AG09309 (cell line): Measurements from ENCODE around the gene CWC27.
"Not testable (repeated sequence)": the region's sequence is repeated elsewhere in the genome, so short reads cannot be mapped to it uniquely, and the experiment has no call there.

Experiments used
- DNase-seq: peaks from one replicate; pipeline ENCODE4 v3.0.0-alpha.2; 2010; ENCODE audit warnings: low read depth
- H3K4me3 ChIP-seq: 2 replicates; pipeline ENCODE4 v1.5.1; 2011; ENCODE audit warnings: mild to moderate bottlenecking, low read depth, low read length, moderate library complexity; ENCODE audit not compliant: control insufficient read depth
- TF ChIP-seq, protein P1 (sequence below): IDR thresholded peaks from 2 replicates; pipeline ENCODE4 v1.5.1; 2011; ENCODE audit warnings: mild to moderate bottlenecking, low read depth, low read length, inconsistent platforms; ENCODE audit not compliant: insufficient read depth, control insufficient read depth; ENCODE audit errors: missing control alignments

The CWC27 gene

DNA sequence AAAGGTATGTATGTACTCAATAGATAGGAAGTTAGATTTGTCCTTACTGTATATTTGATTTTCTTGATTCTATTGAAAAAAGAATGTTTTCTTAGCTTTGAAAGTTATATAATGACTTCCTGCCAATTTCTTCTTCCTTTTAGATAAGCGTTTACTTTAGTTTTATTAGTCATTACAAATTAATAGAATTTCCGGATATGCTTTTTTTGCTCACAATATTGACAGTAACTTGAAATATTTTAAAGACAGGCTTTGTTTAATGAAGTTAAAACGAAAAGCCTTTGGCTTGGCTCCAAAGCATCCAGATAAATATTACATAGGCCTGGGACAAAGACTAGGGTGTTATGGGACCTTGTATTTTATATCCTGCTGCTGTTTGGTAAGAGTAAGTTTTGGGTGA lies 49.5 kb downstream of the CWC27 start:
- TF ChIP-seq, protein P1, sequence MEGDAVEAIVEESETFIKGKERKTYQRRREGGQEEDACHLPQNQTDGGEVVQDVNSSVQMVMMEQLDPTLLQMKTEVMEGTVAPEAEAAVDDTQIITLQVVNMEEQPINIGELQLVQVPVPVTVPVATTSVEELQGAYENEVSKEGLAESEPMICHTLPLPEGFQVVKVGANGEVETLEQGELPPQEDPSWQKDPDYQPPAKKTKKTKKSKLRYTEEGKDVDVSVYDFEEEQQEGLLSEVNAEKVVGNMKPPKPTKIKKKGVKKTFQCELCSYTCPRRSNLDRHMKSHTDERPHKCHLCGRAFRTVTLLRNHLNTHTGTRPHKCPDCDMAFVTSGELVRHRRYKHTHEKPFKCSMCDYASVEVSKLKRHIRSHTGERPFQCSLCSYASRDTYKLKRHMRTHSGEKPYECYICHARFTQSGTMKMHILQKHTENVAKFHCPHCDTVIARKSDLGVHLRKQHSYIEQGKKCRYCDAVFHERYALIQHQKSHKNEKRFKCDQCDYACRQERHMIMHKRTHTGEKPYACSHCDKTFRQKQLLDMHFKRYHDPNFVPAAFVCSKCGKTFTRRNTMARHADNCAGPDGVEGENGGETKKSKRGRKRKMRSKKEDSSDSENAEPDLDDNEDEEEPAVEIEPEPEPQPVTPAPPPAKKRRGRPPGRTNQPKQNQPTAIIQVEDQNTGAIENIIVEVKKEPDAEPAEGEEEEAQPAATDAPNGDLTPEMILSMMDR: no peak
- H3K4me3 ChIP-seq: no peak overlapping the region
- no peak for DNase-seq

DNA sequence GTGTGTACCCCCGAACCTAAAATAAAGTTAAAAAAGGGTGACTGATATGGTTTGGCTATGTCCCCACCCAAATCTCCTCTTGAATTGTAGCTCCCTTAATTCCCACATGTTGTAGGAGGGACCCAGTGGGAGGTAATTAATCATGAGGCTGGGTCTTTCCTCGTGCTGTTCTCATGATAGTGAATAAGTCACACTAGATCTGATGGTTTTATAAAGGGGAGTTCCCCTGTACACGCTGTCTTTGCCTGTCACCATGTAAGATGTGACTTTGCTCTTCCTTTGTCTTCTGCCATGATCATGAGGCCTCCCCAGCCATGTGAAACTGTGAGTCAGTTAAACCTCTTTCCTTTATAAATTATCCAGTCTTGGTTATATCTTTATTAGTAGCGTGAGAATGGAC lies 50.6 kb downstream of the CWC27 start:
- DNase-seq, H3K4me3 ChIP-seq: not testable (repeated sequence)

DNA sequence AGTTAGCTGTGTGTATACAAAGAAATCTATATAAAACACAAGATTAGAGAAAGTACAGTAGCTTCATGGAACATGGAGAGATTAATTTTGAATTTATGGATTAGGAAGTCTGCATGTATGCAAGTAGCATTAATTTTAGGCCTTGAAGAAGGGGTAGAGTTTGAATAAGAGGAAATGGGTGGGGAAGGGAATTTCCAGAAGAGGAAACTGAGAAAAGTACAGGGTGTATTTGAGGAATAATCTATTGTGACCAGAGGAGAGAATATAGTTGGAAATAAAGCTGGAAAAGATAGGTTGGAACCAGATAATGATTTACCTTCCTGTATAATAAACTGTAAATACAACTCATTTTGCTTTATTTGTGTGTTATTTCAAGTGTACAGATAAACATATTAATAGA lies 53.6 kb downstream of the CWC27 start:
- H3K4me3 ChIP-seq: no peak overlapping the region
- TF ChIP-seq, protein P1: no peak
- no peak for DNase-seq

DNA sequence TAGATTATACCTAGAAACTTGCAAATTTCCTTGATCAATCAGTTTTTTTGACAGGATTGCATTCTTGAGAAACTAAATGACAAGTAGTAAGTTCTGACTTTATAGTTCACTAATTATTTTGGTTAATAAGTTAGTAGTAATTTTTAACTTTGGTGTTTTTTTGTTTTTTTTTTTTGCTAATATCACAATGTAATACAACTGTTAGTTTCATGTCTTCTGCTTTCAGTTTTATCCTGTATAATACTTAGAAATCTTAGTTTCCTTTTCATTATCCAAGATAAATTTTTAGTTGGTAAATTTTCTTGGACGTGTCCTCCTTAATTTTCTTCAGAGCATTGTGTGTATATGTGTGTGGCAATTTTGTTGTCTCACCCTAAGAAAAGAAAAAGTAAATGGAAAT lies 57.8 kb downstream of the CWC27 start:
- TF ChIP-seq, protein P1: no peak
- DNase-seq: no peak
- H3K4me3 ChIP-seq: no peak overlapping the region

DNA sequence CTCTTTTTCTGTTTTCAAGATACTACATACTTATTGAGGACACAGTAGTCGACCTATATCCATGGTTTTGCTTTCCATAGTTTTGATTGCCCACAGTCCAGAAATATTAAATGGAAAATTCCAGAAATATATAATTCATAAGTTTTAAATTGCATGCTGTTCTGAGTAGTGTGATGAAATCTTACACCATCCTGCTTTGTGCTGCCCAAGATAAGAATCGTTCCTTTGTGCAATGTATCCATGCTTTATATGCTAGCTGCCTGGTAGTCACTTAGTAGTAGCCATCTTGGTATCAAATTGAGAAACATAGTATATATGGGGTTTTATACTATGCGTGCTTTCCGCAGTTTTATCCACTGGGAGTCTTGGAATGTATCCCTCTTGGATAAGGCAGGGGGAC lies 59.0 kb downstream of the CWC27 start:
- TF ChIP-seq, protein P1: no peak
- no peak for DNase-seq
- H3K4me3 ChIP-seq: no peak overlapping the region

DNA sequence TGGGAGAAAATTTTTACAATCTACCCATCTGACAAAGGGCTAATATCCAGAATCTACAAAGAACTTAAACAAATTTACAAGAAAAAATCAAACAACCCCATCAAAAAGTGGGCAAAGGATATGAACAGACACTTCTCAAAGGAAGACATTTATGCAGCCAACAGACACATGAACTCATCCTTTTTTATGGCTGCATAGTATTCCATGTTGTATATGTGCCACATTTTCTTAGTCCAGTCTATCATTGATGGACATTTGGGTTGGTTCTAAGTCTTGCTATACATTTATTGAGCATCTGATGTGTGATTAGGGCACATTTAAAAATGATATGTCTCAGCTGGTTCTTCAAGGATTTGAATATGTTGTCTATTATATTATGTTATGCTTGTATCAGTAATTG lies 61.9 kb downstream of the CWC27 start:
- not testable (repeated sequence) for DNase-seq, H3K4me3 ChIP-seq

DNA sequence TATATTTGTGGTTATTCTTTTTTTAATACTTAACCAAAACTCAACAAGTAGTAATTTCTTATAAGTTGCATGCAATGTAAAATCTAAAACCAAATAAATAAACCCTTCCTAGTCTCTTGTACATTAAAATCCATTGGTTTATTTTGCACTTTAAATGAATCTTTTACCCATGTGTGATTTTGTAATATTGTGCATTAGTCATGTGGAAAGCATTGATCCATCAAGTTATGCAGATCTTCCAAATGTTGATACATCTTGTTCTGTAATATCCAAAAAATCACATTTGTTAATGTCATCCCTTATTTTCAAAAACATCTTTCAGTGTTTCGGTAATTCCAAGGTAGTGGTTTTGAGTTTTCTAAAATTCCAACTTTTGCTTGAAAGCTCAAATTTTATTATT lies 63.3 kb downstream of the CWC27 start:
- TF ChIP-seq, protein P1: no peak
- no peak overlapping the region for H3K4me3 ChIP-seq
- DNase-seq: no peak

DNA sequence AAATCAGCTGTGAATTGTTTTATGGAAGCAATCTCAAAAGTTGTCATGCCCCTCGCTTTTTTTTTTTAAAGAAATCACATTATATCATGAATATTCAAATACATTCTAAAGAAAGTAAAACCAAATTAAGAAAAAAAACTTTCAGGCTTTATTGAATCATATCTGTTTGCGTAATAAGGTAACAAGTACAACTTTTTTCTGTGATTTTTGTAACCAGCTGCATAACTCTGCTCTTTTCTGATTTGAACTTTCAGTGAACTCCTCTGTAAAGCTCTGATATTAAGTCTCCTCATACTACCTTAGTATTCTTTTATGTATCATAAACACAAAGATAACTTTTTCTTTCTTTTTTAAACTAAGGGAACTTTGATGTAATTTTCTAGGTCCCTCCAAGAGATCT lies 65.3 kb downstream of the CWC27 start:
- no peak for DNase-seq
- H3K4me3 ChIP-seq: no peak overlapping the region
- TF ChIP-seq, protein P1: no peak
